AG20443 (cell line): ENCODE results near the gene NXPH2.
A peak's percentile ranks its signal among the peaks of the same experiment; 100 is the strongest.
"Not testable (repeated sequence)": the region's sequence is repeated elsewhere in the genome, so short reads cannot be mapped to it uniquely, and the experiment has no call there.

Source experiments
- DNase-seq: peaks from one replicate; pipeline ENCODE4 v3.0.0; 2012; ENCODE audit warnings: low spot score, mixed read lengths

The NXPH2 gene

DNA sequence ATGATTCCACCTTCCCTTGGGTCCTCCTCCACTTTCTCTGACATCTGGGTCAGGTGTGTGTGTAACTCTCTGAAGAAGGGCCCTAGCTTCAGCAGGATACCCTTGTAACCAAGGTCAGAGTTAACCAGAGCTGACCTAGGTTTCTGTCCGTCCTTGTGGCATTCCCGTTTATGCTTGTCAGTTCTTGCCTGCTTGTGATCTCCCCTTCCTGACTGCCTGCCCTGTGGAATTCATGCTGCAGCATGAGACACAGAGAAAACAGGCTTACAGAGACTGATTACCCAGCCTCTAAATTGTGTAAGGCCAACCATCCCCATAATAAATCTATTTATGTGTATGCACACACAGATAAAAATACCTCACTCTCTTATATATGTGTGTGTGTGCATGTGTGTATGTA lies 22.8 kb downstream of the NXPH2 start:
- no peak for DNase-seq

- no peak for DNase-seq
Measured at GRCh38 chr2:138752197-138752956, 27.8 kb downstream of the NXPH2 start.

DNA sequence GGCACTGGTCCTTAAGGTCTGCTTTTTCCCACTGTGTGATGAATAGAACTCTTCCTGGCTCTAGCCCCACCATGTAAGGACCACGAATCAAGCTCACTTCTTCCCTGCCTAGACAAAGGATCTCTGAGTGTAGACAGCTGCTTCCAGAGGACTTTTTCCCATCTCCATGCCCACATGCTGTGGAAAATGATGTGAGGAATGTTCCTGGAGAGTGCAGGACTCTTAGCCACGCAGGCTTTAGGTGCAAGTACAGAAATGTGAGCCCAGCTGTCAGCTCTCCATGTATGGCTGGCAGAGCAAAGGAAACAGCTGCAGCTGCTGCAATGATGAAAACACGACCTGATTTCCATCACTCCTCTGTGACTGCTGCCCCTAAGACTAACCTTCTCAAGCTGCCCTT lies 35.5 kb downstream of the NXPH2 start:
- DNase-seq: no peak

GRCh38 chr2:138742441-138743057 lies 37.6 kb downstream of the NXPH2 start:
- DNase-seq: no peak

- no peak for DNase-seq
Measured at GRCh38 chr2:138741851-138742250, 38.3 kb downstream of the NXPH2 start.

DNA sequence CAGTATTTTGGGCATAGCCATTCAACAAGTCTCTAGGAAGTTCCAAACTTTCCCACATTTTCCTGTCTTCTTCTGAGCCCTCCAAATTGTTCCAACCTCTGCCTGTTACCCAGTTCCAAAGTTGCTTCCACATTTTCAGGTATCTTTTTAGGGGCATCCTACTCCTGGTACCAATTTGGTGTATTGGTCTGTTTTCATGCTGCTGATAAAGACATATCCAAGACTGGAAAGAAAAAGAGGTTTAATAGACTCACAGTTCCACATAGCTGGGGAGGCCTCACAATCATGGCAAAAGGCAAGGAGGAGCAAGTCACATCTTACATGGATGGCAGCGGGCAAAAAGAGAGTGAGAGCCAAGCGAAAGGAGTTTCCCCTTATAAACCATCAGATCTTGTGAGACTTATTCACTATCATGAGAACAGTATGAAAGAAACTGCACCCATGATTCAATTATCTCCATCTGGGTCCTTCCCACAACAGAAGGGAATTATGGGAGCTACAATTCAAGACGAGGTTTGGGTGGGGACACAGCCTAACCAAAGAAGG lies 43.1 kb downstream of the NXPH2 start:
- DNase-seq: not testable (repeated sequence)

DNA sequence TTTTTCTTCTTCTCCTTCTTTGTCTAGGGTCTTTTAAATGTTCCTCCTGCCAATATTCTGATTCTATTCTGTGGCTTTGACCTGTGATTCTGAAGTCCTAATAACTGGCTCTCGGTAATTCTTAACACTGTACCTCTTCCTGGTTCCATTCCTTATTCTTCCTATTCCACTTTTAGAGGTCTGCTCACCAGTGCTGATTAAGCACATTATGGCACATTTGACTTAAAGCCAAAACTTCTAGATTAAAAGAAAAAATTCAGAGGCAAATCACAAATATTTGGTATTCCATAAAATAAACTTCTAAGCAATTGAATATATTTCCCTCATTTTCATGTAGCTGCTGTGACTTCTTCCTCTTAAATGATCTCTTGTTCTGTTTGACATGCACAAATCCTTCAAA lies 47.5 kb downstream of the NXPH2 start:
- DNase-seq: no peak

GRCh38 chr2:138730497-138731030 lies 49.6 kb downstream of the NXPH2 start:
- no peak for DNase-seq

GRCh38 chr2:138727956-138728355 lies 52.2 kb downstream of the NXPH2 start:
- DNase-seq: no peak

GRCh38 chr2:138726681-138727080 lies 53.5 kb downstream of the NXPH2 start:
- no peak for DNase-seq

- DNase-seq: no peak
Measured at GRCh38 chr2:138724729-138725459, 55.3 kb downstream of the NXPH2 start.

DNA sequence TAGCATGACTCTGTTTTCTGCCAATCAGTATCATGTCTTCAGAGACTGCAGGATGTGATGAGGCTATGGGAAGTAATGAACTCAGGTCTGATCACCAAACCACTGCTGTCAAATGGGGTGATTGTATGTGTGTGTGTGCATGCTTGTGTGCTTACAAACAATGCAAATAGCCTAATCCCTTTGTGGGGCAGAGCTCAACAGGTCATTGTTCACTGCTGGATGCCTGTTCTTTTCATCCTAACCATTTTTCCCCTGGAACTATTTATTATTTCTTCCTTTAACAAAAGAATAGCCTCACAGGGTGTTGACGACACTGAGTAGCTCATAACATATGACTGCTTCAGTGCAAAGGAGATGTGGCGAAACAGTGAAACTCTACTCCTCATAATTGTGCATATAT lies 55.9 kb downstream of the NXPH2 start:
- DNase-seq: no peak

DNA sequence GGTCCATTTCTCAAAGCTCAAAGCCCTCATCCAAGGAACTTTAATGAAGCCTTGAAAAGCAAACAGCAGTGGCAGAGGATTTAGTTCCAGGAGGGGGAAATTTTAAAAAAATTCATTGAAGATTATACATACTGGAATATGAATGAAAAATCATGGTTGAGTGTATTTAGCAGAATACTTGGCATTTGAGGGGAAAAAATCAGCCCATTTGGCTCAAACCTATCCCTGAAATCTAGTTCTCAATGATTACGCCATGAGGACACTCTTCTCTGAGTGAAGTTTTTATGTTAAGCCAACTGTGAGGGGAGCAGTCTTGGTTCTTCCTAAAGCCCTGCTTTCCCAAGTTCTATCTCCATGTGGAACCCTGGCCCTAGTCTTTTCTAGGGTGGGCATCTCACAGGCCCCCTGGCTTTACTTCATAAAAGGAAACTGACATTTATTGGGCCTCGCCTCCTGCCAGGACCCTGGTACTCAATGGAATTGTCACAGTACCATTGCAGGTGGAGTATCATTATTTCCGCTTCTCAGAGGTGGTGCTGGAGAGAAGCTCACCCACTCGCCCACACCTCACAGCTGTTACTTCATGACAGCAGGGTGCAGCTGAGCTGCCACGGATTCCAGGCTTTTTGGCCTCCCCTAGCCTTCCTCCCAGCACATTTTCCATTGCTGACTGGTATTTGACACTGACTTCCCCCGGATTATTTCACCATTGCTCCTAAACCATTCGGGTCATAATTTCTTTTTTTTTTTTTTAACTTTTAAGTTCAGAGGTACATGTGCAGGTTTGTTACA lies 56.8 kb downstream of the NXPH2 start:
- DNase-seq: no peak

DNA sequence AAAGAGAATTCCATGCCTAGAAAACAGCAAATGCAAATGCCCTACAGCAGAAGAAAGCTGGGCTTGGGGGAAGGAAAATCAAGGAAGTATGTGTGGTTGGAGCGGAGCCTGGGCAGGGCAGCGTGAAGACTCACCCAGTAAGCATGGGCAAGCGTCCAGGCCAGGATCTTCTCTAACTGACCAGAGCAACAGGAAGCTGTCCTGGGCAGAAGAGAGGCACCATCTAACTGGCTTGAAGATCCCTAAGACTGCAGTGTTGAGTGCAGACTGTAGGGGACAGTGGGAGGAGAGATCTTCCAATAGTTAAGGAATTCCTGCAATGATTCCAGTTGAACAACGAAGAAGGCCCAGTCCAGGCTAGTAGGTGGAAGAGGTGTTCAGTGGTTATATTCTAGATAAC lies 57.9 kb downstream of the NXPH2 start:
- no peak for DNase-seq

GRCh38 chr2:138720035-138720838 lies 60.0 kb downstream of the NXPH2 start:
- DNase-seq: no peak

DNA sequence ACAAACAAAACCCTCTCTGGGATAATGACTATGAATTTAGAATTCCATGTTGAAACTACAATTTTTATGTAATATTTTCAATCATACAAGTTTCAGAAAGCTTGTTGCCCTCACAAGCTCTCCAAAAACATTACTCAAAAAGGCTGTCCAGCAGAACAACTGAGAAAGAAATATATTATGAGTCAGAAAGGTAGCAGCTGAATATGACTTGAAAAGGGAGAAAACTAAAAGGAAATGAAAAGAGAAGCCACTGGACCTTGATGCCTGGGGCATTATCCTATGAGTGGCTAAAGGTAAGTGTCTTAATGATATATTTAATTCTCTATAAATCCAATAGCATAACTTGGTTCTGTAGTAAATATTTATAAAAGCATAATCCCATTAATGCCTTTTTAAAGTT lies 61.8 kb downstream of the NXPH2 start:
- DNase-seq: no peak

GRCh38 chr2:138716183-138716582 lies 64.0 kb downstream of the NXPH2 start:
- no peak for DNase-seq

DNA sequence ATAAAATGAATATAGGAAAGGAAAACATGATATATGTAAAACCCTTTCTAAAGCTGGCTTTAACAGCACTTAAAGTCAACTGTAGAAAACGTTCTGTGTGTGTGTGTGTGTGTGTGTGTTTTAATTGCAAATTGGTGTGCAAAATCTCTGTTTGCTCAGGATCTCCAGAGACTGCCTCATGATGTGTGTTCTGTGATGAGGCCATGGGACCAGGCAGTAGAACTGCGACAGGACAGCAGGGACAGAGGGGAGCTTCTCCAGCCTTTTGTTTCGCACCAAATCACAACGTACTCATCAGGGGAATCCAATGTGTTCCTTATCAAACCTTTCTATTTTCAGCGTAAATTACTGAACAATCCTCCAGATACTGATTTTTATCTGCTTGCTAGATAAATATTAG lies 66.7 kb downstream of the NXPH2 start:
- no peak for DNase-seq

DNA sequence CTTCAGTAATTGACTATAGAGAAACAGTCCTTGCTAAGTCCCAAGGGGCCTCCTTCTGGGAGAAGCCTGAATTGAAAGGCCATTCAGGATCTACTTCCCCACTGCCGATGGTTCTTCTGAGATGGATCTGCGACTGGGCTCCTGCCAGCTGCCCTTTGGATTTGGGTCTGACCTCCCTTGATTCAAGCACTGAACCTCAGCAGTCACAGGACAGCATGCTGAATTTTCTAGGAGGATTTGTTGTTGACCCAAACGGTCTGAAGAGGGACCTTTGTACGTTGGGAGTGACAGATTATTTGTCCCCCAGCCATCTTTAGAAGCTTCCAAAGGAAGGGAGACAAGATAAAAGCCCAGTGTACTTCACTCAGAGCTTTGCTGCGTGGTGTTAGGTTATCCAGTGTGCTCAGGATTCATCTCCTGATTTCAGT lies 67.1 kb downstream of the NXPH2 start:
- no peak for DNase-seq

GRCh38 chr2:138712212-138712979 lies 67.8 kb downstream of the NXPH2 start:
- DNase-seq: peak; percentile 23
